ENCODE measurements around the gene STARD5. TPM values are rescaled to one million over a fixed set of nuclear protein-coding genes. Genes with fewer than 3 reads are reported as not detected.

The STARD5 gene
- polyA plus RNA-seq, 1 experiment: 5.9 TPM

GRCh38 chr15:81276967-81277366, 47.0 kb downstream of the STARD5 start:
- peaks cover 6% of the 10 kb centered on the region for H3K27me3 ChIP-seq (ENCODE audit: control insufficient read depth, insufficient read depth, low read length)
- H3K36me3 ChIP-seq (ENCODE audit: control insufficient read depth, insufficient read depth, low read length): no peaks in the 10 kb centered on the region
- no peak for TF ChIP-seq CTCF (IDR thresholded peaks at IDR 0.05; ENCODE audit: insufficient read depth, low read depth, low read length)
- no peak for DNase-seq (ENCODE audit: low read depth)
- H3K4me3 ChIP-seq (ENCODE audit: low read depth, low read length): no peak overlapping the region
- ChIA-PET POLR2A (no interaction called here), CTCF (interaction anchor here (3.7 kb wide), 1 partner anchor 11 kb away, joined by 29 read pairs; no protein-coding TSS in a partner anchor)

GRCh38 chr15:81275711-81276392, 48.1 kb downstream of the STARD5 start:
- ChIA-PET POLR2A (no interaction called here), CTCF (interaction anchor here (0.7 to 4.9 kb wide), 27 partner anchors 8 to 298 kb away, joined by 3 to 120 read pairs (median 8); no protein-coding TSS in a partner anchor)
- H3K27me3 ChIP-seq (ENCODE audit: control insufficient read depth, insufficient read depth, low read length): peaks cover 4% of the 10 kb centered on the region
- no peak overlapping the region for H3K4me3 ChIP-seq (ENCODE audit: low read depth, low read length)
- no peaks in the 10 kb centered on the region for H3K36me3 ChIP-seq (ENCODE audit: control insufficient read depth, insufficient read depth, low read length)
- no peak for DNase-seq (ENCODE audit: low read depth)
- no peak for TF ChIP-seq CTCF (IDR thresholded peaks at IDR 0.05; ENCODE audit: insufficient read depth, low read depth, low read length)

GRCh38 chr15:81274931-81275707, 48.8 kb downstream of the STARD5 start:
- peaks cover 4% of the 10 kb centered on the region; the same call in 1 of the 2 replicates for H3K27me3 ChIP-seq (ENCODE audit: control insufficient read depth, insufficient read depth, low read length)
- POLR2A ChIA-PET: no interaction called here
- no peak for DNase-seq (ENCODE audit: low read depth)
- CTCF ChIA-PET: interaction anchor here (0.7 to 4.9 kb wide), 36 partner anchors 9 to 825 kb away, joined by 3 to 120 read pairs (median 5); no protein-coding TSS in a partner anchor
- peak; percentile 84 for TF ChIP-seq CTCF (IDR thresholded peaks at IDR 0.05; ENCODE audit: insufficient read depth, low read depth, low read length)
- no peak overlapping the region for H3K4me3 ChIP-seq (ENCODE audit: low read depth, low read length)
- no peaks in the 10 kb centered on the region for H3K36me3 ChIP-seq (ENCODE audit: control insufficient read depth, insufficient read depth, low read length)

- ChIA-PET CTCF (interaction anchor here (0.6 to 4.9 kb wide), 32 partner anchors 8 to 845 kb away, joined by 3 to 120 read pairs (median 5); no protein-coding TSS in a partner anchor), POLR2A (no interaction called here)
- peaks cover 4% of the 10 kb centered on the region; the same call in 1 of the 2 replicates for H3K27me3 ChIP-seq (ENCODE audit: control insufficient read depth, insufficient read depth, low read length)
- no peaks in the 10 kb centered on the region for H3K36me3 ChIP-seq (ENCODE audit: control insufficient read depth, insufficient read depth, low read length)
- no peak for TF ChIP-seq CTCF (IDR thresholded peaks at IDR 0.05; ENCODE audit: insufficient read depth, low read depth, low read length)
- DNase-seq (ENCODE audit: low read depth): no peak
- no peak overlapping the region for H3K4me3 ChIP-seq (ENCODE audit: low read depth, low read length)
Observed at GRCh38 chr15:81274255-81274654, 49.7 kb downstream of the STARD5 start.

- no peak overlapping the region for H3K4me3 ChIP-seq (ENCODE audit: low read depth, low read length)
- ChIA-PET CTCF (interaction anchor here (0.6 to 4.9 kb wide), 17 partner anchors 8 to 845 kb away, joined by 3 to 120 read pairs (median 5); no protein-coding TSS in a partner anchor), POLR2A (no interaction called here)
- no peak for TF ChIP-seq CTCF (IDR thresholded peaks at IDR 0.05; ENCODE audit: insufficient read depth, low read depth, low read length)
- no peaks in the 10 kb centered on the region for H3K36me3 ChIP-seq (ENCODE audit: control insufficient read depth, insufficient read depth, low read length)
- peaks cover 4% of the 10 kb centered on the region; the same call in 1 of the 2 replicates for H3K27me3 ChIP-seq (ENCODE audit: control insufficient read depth, insufficient read depth, low read length)
- DNase-seq (ENCODE audit: low read depth): no peak
Observed at GRCh38 chr15:81273855-81274254, 50.1 kb downstream of the STARD5 start.

Measured in BJ (cell line).